ENCODE measurements around the gene ASAP3. TPM values are rescaled to one million over a fixed set of nuclear protein-coding genes. Genes with fewer than 3 reads are reported as not detected.

The ASAP3 gene
- total and polyA plus RNA-seq, 9 of the 15 experiments (the other 6 are each of a cell fraction or from before 2014, with no cell fraction given): 1.7 to 31.2 (median 17.4) TPM

GRCh38 chr1:23425193-23425494 is 58.8 kb downstream of the ASAP3 start:
- POLR2A ChIA-PET: interaction anchor here (0.6 to 1.7 kb wide), 4 partner anchors 23 to 130 kb away, joined by 3 to 6 read pairs (median 4); no protein-coding TSS in a partner anchor
- Histone ChIP-seq H3K4me1 (replicated peaks in 1 of 2; ENCODE audit: control insufficient read depth in 2 of 2, insufficient read depth in 2 of 2, low read length in 2 of 2) (peaks cover 16 to 24% of the 10 kb centered on the region in 2 experiments), H3K4me3 (no peak overlapping the region), H4K20me1 (replicated peaks; ENCODE audit: control insufficient read depth, insufficient read depth, low read length) (no peaks in the 10 kb centered on the region), H3K9me3 (replicated peaks; ENCODE audit: control insufficient read depth, insufficient read depth, low read depth, low read length) (no peaks in the 10 kb centered on the region), H3K27ac (ENCODE audit: extremely low read depth, low read depth, low read length) (no peak overlapping the region), H3K79me2 (ENCODE audit: control insufficient read depth, insufficient read depth, low read length) (no peaks in the 10 kb centered on the region), H3K4me2 (ENCODE audit: insufficient read depth, low read length) (no peak overlapping the region), H2AFZ (ENCODE audit: low read depth, low read length) (no peak overlapping the region), H3K36me3 (ENCODE audit: control insufficient read depth, insufficient read depth, low read length) (peaks cover 6% of the 10 kb centered on the region; the same call in 2 of the 3 replicates), H3K9ac (ENCODE audit: insufficient read depth in 1 of 2, low read depth in 2 of 2, low read length in 2 of 2) (no peak overlapping the region), H3K27me3 (ENCODE audit: control insufficient read depth in 2 of 2, insufficient read depth in 2 of 2, low read length in 2 of 2) (no peaks in the 10 kb centered on the region), H3K9me1 (ENCODE audit: control insufficient read depth, insufficient read depth, low read length) (no peaks in the 10 kb centered on the region)
- TF ChIP-seq MECOM (CRISPR knock-in tag; IDR thresholded peaks at IDR 0.05) (no peak), DACH1 (IDR thresholded peaks at IDR 0.05; ENCODE audit: partially characterized antibody) (no peak), SNIP1 (IDR thresholded peaks at IDR 0.05; ENCODE audit: low read depth) (no peak)
- TF ChIP-seq, protein P1, sequence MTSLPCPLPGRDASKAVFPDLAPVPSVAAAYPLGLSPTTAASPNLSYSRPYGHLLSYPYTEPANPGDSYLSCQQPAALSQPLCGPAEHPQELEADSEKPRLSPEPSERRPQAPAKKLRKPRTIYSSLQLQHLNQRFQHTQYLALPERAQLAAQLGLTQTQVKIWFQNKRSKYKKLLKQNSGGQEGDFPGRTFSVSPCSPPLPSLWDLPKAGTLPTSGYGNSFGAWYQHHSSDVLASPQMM (CRISPR knock-in tag; IDR thresholded peaks at IDR 0.05): no peak
- TF ChIP-seq, protein P2, sequence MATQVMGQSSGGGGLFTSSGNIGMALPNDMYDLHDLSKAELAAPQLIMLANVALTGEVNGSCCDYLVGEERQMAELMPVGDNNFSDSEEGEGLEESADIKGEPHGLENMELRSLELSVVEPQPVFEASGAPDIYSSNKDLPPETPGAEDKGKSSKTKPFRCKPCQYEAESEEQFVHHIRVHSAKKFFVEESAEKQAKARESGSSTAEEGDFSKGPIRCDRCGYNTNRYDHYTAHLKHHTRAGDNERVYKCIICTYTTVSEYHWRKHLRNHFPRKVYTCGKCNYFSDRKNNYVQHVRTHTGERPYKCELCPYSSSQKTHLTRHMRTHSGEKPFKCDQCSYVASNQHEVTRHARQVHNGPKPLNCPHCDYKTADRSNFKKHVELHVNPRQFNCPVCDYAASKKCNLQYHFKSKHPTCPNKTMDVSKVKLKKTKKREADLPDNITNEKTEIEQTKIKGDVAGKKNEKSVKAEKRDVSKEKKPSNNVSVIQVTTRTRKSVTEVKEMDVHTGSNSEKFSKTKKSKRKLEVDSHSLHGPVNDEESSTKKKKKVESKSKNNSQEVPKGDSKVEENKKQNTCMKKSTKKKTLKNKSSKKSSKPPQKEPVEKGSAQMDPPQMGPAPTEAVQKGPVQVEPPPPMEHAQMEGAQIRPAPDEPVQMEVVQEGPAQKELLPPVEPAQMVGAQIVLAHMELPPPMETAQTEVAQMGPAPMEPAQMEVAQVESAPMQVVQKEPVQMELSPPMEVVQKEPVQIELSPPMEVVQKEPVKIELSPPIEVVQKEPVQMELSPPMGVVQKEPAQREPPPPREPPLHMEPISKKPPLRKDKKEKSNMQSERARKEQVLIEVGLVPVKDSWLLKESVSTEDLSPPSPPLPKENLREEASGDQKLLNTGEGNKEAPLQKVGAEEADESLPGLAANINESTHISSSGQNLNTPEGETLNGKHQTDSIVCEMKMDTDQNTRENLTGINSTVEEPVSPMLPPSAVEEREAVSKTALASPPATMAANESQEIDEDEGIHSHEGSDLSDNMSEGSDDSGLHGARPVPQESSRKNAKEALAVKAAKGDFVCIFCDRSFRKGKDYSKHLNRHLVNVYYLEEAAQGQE (IDR thresholded peaks at IDR 0.05; ENCODE audit: borderline replicate concordance): no peak
- TF ChIP-seq, protein P2 (CRISPR knock-in tag; IDR thresholded peaks at IDR 0.05; ENCODE audit: low read depth): no peak
- intact Hi-C loops (cut with micrococcal nuclease): loop anchor here (10.0 kb wide), 1 partner anchor 110 kb away; the partner anchor contains the start of gene E2F2
- CTCF ChIA-PET (ENCODE audit: low intra/inter-chr PET ratio): no interaction called here
- WGBS (ENCODE audit: insufficient coverage, low coverage, missing lambda C conversion rate): 54% methylated on average over 5 of the region's 5 CpGs
- in situ Hi-C loops (cut with MboI): no loop called here
- no TSS peak for BruUV-seq (replicated peaks)
- ATAC-seq: no peak
- no peak for DNase-seq (ENCODE audit: extremely low read depth in 1 of 4, low spot score in 3 of 4)
- no peak for FAIRE-seq
